ENCODE measurements around the gene CHST13. TPM values are rescaled to one million over a fixed set of nuclear protein-coding genes. Genes with fewer than 3 reads are reported as not detected.

Gene CHST13
- total and polyA plus RNA-seq, 5 donors from 2014 or later, result not detected

GRCh38 chr3:126548556-126549466 is 24.9 kb downstream of the CHST13 start:
- Histone ChIP-seq H3K9me3 (ENCODE audit: control insufficient read depth in 2 of 2, low read length in 2 of 2) (no peaks in the 10 kb centered on the region), H3K27ac (ENCODE audit: insufficient read depth, low read length, poor library complexity, severe bottlenecking) (no peak overlapping the region), H3K36me3 (ENCODE audit: control insufficient read depth, insufficient read depth, low read length) (no peaks in the 10 kb centered on the region), H3K4me3 (ENCODE audit: low read depth, low read length) (no peak overlapping the region), H3K27me3 (ENCODE audit: control insufficient read depth, insufficient read depth, low read length) (no peaks in the 10 kb centered on the region), H3K4me1 (ENCODE audit: control insufficient read depth, insufficient read depth, low read length, poor library complexity, severe bottlenecking) (no peaks in the 10 kb centered on the region)
- no peaks in the 10 kb centered on the region for H3K9me3 Mint-ChIP-seq
- H3K27me3 Mint-ChIP-seq, result peaks cover 13% of the 10 kb centered on the region
- no peak overlapping the region for H3K27ac Mint-ChIP-seq
- ATAC-seq (ENCODE audit: low read depth in 2 of 2) (no peak), DNase-seq (no peak)
- no peak overlapping the region for H3K4me3 Mint-ChIP-seq
- no peaks in the 10 kb centered on the region for H3K4me1 Mint-ChIP-seq
- H3K36me3 Mint-ChIP-seq, result no peaks in the 10 kb centered on the region

- no peak overlapping the region for H3K4me3 Mint-ChIP-seq
Observed at GRCh38 chr3:126549861-126550487, 26.0 kb downstream of the CHST13 start.

GRCh38 chr3:126550488-126551051 is 26.6 kb downstream of the CHST13 start:
- Mint-ChIP-seq H3K27me3 (peaks cover 13% of the 10 kb centered on the region), H3K9me3 (no peaks in the 10 kb centered on the region), H3K4me1 (no peaks in the 10 kb centered on the region), H3K27ac (no peak overlapping the region), H3K4me3 (no peak overlapping the region), H3K36me3 (no peaks in the 10 kb centered on the region)
- H3K4me1 ChIP-seq (ENCODE audit: control insufficient read depth, insufficient read depth, low read length, poor library complexity, severe bottlenecking), result no peaks in the 10 kb centered on the region
- H3K27me3 ChIP-seq (ENCODE audit: control insufficient read depth, insufficient read depth, low read length), result no peaks in the 10 kb centered on the region
- H3K4me3 ChIP-seq (ENCODE audit: low read depth, low read length), result no peak overlapping the region
- ATAC-seq (ENCODE audit: low read depth in 2 of 2) (no peak), DNase-seq (no peak)
- H3K36me3 ChIP-seq (ENCODE audit: control insufficient read depth, insufficient read depth, low read length), result no peaks in the 10 kb centered on the region
- H3K27ac ChIP-seq (ENCODE audit: insufficient read depth, low read length, poor library complexity, severe bottlenecking), result no peak overlapping the region
- no peaks in the 10 kb centered on the region for H3K9me3 ChIP-seq (ENCODE audit: control insufficient read depth in 2 of 2, low read length in 2 of 2)

More at GRCh38 chr3:126549861-126550487, 26.0 kb downstream of the CHST13 start:
- Mint-ChIP-seq H3K36me3 (no peaks in the 10 kb centered on the region), H3K4me1 (no peaks in the 10 kb centered on the region), H3K27ac (no peak overlapping the region), H3K27me3 (peaks cover 13% of the 10 kb centered on the region), H3K9me3 (no peaks in the 10 kb centered on the region)
- ATAC-seq (ENCODE audit: low read depth in 2 of 2), result no peak
- DNase-seq, result no peak
- Histone ChIP-seq H3K9me3 (ENCODE audit: control insufficient read depth in 2 of 2, low read length in 2 of 2) (no peaks in the 10 kb centered on the region), H3K4me1 (ENCODE audit: control insufficient read depth, insufficient read depth, low read length, poor library complexity, severe bottlenecking) (no peaks in the 10 kb centered on the region), H3K36me3 (ENCODE audit: control insufficient read depth, insufficient read depth, low read length) (no peaks in the 10 kb centered on the region), H3K27ac (ENCODE audit: insufficient read depth, low read length, poor library complexity, severe bottlenecking) (no peak overlapping the region), H3K27me3 (ENCODE audit: control insufficient read depth, insufficient read depth, low read length) (no peaks in the 10 kb centered on the region), H3K4me3 (ENCODE audit: low read depth, low read length) (no peak overlapping the region)

GRCh38 chr3:126551121-126551838 is 27.3 kb downstream of the CHST13 start:
- peaks cover 13% of the 10 kb centered on the region for H3K27me3 Mint-ChIP-seq
- no peaks in the 10 kb centered on the region for H3K9me3 Mint-ChIP-seq
- no peaks in the 10 kb centered on the region for H3K36me3 ChIP-seq (ENCODE audit: control insufficient read depth, insufficient read depth, low read length)
- no peak overlapping the region for H3K27ac Mint-ChIP-seq
- H3K27ac ChIP-seq (ENCODE audit: insufficient read depth, low read length, poor library complexity, severe bottlenecking), result no peak overlapping the region
- H3K4me1 ChIP-seq (ENCODE audit: control insufficient read depth, insufficient read depth, low read length, poor library complexity, severe bottlenecking), result no peaks in the 10 kb centered on the region
- H3K9me3 ChIP-seq (ENCODE audit: control insufficient read depth in 2 of 2, low read length in 2 of 2), result no peaks in the 10 kb centered on the region
- H3K4me3 Mint-ChIP-seq, result no peak overlapping the region
- no peaks in the 10 kb centered on the region for H3K4me1 Mint-ChIP-seq
- H3K36me3 Mint-ChIP-seq, result no peaks in the 10 kb centered on the region
- ATAC-seq (ENCODE audit: low read depth in 2 of 2) (no peak), DNase-seq (no peak)
- H3K4me3 ChIP-seq (ENCODE audit: low read depth, low read length), result no peak overlapping the region
- no peaks in the 10 kb centered on the region for H3K27me3 ChIP-seq (ENCODE audit: control insufficient read depth, insufficient read depth, low read length)

GRCh38 chr3:126551839-126552687 is 28.1 kb downstream of the CHST13 start:
- no peaks in the 10 kb centered on the region for H3K36me3 Mint-ChIP-seq
- no peak overlapping the region for H3K4me3 ChIP-seq (ENCODE audit: low read depth, low read length)
- H3K9me3 Mint-ChIP-seq, result no peaks in the 10 kb centered on the region
- peaks cover 11% of the 10 kb centered on the region for H3K27me3 Mint-ChIP-seq
- ATAC-seq (ENCODE audit: low read depth in 2 of 2) (no peak), DNase-seq (no peak)
- H3K27me3 ChIP-seq (ENCODE audit: control insufficient read depth, insufficient read depth, low read length), result no peaks in the 10 kb centered on the region
- no peaks in the 10 kb centered on the region for H3K36me3 ChIP-seq (ENCODE audit: control insufficient read depth, insufficient read depth, low read length)
- no peak overlapping the region for H3K4me3 Mint-ChIP-seq
- no peak overlapping the region for H3K27ac Mint-ChIP-seq
- no peaks in the 10 kb centered on the region for H3K4me1 ChIP-seq (ENCODE audit: control insufficient read depth, insufficient read depth, low read length, poor library complexity, severe bottlenecking)
- H3K9me3 ChIP-seq (ENCODE audit: control insufficient read depth in 2 of 2, low read length in 2 of 2), result no peaks in the 10 kb centered on the region
- H3K27ac ChIP-seq (ENCODE audit: insufficient read depth, low read length, poor library complexity, severe bottlenecking), result no peak overlapping the region
- H3K4me1 Mint-ChIP-seq, result no peaks in the 10 kb centered on the region

GRCh38 chr3:126552688-126553283 is 28.8 kb downstream of the CHST13 start:
- ATAC-seq (ENCODE audit: low read depth in 2 of 2) (no peak), DNase-seq (no peak)
- Mint-ChIP-seq H3K4me1 (no peaks in the 10 kb centered on the region), H3K4me3 (no peak overlapping the region), H3K36me3 (no peaks in the 10 kb centered on the region), H3K27ac (no peak overlapping the region), H3K9me3 (no peaks in the 10 kb centered on the region), H3K27me3 (peaks cover 4% of the 10 kb centered on the region)
- Histone ChIP-seq H3K36me3 (ENCODE audit: control insufficient read depth, insufficient read depth, low read length) (no peaks in the 10 kb centered on the region), H3K9me3 (ENCODE audit: control insufficient read depth in 2 of 2, low read length in 2 of 2) (no peaks in the 10 kb centered on the region), H3K27me3 (ENCODE audit: control insufficient read depth, insufficient read depth, low read length) (no peaks in the 10 kb centered on the region), H3K4me3 (ENCODE audit: low read depth, low read length) (no peak overlapping the region), H3K27ac (ENCODE audit: insufficient read depth, low read length, poor library complexity, severe bottlenecking) (no peak overlapping the region), H3K4me1 (ENCODE audit: control insufficient read depth, insufficient read depth, low read length, poor library complexity, severe bottlenecking) (no peaks in the 10 kb centered on the region)
